GM21367 (cell line): ENCODE results near the gene LARP1.
A peak's percentile ranks its signal among the peaks of the same experiment; 100 is the strongest.
"Not testable (repeated sequence)": the region's sequence is repeated elsewhere in the genome, so short reads cannot be mapped to it uniquely, and the experiment has no call there.

Experiments
- ATAC-seq: cut with Tn5 transposase; IDR thresholded peaks from one replicate; pipeline ENCODE4 v1.9.1; 2021; ENCODE audit not compliant: unreplicated experiment

Gene LARP1

GRCh38 chr5:154755361-154756008 is at the start of gene LARP1:
TSS of gene LARP1 (plus strand) at chr5:154755377. CDS start at chr5:154755758, 381 bp downstream.
- no peak for ATAC-seq

DNA sequence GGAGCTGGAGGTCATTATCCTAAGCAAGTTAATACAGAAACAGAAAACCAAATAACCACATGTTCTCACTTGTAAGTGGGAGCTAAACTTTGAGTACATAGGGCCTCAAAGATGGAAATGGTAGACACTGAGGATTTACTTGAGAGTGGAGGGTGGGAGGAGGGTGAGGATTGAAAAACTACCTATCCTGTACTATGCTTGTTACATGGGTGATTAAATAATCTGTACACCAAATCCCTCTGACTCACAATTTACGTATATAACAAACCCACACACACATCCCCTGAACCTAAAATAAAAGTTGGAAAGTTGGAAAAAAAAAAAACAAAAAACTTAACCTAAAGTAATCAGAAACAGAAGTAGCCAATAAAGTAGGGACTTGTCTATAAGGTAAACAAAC is 48.8 kb upstream of the LARP1 start:
- no peak for ATAC-seq

DNA sequence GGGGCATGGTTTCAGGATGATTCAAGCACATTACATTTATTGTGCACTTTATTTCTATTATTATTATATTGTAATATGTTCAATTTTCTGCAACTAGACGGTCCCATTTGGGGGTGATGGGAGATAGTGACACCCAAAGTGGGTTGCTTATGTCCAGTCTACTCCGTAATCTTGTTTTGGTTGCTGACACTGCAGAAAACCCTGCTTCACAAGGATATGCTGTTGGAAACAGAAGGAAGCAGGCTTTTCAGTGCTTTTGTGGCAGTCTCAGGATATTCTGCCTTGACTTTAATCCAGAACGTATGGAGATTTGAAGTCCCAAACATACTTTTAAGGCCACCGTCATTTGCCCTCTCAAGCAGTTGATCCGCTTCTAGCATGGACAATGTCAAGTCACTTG is 47.5 kb upstream of the LARP1 start:
- no peak for ATAC-seq

- ATAC-seq, result no peak
Observed at GRCh38 chr5:154708207-154708606, 47.0 kb upstream of the LARP1 start.

DNA sequence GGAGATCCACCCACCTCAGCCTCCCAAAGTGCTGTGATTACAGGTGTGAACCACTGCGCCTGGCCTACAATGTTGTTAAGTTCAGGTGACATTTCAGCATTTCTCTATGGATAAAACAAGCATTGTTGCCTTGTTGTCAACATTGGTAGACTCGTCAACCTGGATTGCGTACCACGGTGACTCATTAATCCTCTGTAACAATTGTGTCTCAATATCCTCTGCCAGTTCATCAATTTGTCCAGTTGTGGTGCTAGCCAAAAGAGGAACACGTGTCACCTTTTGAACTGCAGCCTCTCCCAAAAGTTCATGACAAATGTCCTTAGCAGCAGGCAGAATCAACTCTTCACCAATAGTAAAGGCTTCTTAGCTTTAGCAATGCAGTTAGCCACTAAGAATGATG is 46.3 kb upstream of the LARP1 start:
- no peak for ATAC-seq

GRCh38 chr5:154709368-154710305 is 45.5 kb upstream of the LARP1 start:
- no peak for ATAC-seq

DNA sequence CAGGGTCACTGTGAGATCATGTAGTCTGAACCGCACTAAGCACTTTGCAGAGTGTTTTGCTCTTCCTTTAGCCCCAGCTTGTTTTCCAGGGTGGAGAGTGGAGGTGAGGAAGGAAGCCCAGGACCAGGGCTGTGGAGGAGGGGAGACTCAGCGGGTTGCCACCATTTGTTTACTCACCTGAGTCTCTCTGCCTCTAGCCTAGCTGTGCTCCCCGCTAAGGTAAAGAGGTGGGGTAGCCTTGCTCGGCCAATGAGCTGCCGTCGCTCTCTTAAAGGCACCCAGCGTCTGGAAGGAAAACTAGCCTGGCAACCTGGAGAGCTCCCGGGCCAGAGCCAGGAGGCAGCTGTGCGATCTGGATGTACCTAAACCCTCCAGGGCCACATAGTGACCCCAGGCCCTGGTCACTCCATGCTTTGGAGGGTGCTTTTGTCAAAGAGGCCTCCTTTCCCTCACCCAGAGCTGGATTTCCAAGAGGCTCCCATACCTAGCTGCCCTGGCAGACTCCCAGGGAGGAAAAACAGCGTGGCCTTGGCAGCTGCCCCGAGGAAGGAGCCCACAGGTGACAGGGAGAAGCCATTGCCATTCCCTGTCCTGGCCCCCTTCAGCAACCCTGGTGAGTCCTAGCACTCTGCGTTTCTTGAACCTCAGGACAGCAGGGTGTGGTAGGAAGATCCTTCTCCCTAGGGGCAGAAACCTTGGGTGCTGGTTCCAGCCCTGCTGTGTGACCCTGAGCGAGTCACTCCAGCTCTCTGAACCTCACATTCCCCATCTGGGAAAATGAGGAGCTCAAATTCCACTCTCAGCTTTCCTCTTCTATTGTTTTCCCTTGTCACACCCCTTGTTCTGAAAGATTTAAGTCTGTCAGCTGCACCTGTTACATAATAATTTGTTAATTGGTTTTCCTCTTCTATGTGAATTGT is 42.4 kb upstream of the LARP1 start:
- no peak for ATAC-seq

- ATAC-seq, result no peak
Observed at GRCh38 chr5:154713615-154714125, 41.5 kb upstream of the LARP1 start.

DNA sequence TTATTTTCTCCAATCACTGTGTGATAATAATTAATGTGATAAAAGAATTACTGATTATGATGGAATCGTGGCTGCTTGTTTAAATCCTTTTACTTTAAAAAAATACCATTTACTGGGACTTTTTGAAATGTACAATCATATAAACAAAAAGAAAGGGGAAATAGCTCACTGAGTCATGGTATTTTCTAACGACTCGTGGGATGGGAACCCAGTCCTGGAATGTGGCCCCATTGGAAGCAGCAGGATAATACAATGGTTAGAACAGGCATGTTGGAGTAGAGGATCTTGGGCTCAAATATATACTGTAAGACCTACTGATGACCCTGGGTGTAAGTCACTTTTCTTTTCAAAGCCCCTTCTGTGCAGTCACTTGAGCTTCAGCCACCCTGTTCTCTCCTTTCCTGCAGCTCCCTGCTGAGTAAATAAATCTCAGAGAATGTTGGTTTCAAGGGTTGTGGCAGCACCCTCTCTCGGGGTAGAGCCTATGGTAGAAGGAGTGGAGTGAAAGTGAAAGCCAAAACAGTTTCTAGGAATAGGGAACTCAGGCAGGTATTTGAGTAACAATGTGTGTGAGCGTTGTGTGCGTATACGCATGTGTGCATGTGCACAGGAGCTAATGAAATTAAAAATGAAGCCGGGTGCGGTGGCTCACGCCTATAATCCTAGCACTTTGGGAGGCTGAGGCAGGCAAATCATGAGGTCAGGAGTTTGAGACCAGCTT is 40.8 kb upstream of the LARP1 start:
- ATAC-seq, result peak; percentile 77

DNA sequence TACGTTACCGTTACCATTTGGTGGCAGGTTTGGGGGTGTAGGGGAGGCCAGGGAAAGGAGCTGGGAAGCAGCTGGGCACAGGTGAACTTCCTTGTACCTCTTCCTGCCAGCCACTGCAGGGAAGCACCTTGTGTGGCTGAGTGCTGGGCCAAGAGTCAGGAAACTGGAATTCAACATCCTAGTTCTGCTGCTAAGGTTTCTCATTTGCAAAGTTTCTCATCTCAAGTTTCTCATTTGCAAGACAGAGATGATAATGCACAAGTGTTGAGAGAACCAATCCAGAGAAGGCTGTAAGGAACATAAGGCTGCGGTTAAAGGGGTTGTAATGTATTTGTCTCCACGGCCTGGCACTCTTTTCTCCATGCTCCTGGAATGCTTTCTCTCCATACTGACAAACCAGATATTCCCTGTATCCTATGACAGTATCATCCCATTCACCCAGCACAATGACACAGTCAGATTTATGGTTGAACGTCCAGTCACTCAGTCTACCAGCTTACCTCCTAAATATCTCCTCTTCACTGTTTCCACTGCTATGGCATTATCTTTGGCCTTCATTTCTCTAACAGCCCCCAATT is 33.6 kb upstream of the LARP1 start:
- no peak for ATAC-seq

DNA sequence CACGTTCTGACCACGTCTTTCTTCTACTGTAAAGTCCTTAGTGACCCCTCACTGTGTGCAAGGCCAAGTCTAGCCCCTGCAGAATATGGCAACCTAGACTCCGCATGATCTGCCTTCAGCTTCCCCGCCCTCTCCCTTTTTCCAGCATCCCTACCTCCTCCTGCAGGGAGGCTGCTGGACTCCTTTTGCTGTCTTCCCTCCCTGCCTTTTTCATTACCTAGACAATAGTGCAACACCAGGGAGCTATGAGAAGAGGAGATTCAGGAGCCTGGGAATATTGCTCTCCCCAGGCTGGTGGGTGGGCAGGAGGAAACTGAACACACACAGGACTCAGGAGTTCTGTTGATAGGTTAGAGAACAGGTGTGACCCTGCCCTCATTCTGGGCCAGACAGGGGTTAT is 33.1 kb upstream of the LARP1 start:
- no peak for ATAC-seq

DNA sequence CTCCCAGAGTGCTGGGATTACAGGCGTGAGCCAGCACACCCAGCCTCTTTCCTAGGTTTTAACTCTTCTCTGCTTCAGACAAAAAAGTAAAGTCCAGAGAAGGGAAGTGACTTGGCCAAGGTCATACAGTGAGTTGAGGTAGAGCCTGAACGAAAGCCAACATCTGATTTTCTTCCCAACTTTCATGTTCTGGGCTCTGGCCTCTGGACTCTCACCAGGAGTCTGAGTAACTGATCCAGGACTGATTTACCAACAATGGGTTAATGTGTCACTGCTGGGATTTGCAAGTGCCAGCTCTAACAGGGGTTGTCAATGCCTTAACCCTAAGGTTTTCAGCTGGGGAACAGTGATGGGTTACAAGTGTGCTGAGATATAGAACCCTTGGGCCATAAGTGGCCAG is 32.2 kb upstream of the LARP1 start:
- no peak for ATAC-seq

DNA sequence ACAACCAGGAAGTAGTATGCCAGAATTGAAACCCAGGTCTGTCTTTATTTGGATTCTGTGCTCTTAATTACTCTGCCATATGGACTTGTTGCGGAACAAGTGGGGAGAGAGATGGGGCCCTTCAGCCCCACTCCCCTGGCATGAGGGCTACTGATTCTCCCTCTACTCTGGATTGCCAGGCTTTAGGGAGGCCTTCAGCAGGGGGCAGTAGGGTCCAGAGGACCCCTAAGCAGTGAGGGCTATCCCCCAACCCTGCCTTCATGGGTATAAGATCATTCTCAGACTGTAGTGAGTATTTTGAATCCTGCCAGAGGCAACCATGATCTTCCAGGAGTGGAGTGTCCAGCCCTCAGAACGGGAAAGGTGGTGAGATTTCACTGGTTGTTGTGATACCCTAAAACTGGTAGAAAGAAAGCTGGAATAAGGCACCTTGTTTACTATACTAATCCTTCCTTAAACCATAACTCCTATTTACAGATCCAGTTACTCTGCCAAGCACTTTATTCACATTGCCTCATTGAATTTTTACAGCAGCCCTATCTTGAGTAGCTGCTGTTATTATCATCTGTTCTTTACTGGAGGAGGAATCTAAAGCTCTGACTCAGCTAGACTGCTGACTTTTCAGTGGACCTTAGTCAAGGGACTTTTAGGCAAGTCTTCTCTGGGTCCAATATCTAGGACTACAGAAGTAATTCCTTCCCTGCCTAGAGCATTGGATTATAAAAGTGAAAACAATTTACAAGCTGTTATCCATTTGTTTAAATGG is 31.3 kb upstream of the LARP1 start:
- ATAC-seq, result no peak

GRCh38 chr5:154727361-154727760 is 27.8 kb upstream of the LARP1 start:
- no peak for ATAC-seq

- no peak for ATAC-seq
Observed at GRCh38 chr5:154728939-154729588, 26.1 kb upstream of the LARP1 start.

- no peak for ATAC-seq
Observed at GRCh38 chr5:154729613-154730012, 25.6 kb upstream of the LARP1 start.

- ATAC-seq, result not testable (repeated sequence)
Observed at GRCh38 chr5:154730761-154731160, 24.4 kb upstream of the LARP1 start.

DNA sequence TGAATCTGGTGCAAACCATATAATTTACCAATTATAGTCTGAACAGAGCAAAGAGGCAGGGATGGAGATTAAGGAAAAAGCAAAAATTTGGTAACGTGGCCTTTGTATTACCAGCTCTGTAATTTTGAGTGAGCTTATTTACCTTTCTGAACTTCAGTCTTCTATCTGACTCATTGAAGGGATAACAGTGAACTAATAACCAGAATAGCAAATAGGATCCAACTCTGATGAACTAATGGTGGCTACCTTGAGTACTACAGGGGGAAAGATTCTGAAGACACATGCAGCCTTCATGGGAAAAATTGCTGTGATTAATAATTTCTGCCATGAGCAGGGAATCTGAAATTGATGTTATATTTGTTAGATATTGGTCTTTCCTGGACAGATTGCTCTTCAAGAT is 23.0 kb upstream of the LARP1 start:
- ATAC-seq, result no peak
